Panc1 (cell line): ENCODE results near the gene IL10RB. TPM values are rescaled to one million over a fixed set of nuclear protein-coding genes. Genes with fewer than 3 reads are reported as not detected.

Experiments
- ATAC-seq: fragments of 200-7000 bp; cut with Tn5 transposase; 2 replicates; pipeline ENCODE4 v1.9.1; 2020; ENCODE audit warnings: mild to moderate bottlenecking, moderate library complexity
- BruUV-seq: library from RNA; stranded (reverse); fragments of 400-500 nt; replicated peaks from 2 replicates; lab custom pipeline; 2021; lab: Mats Ljungman, UMichigan
- CTCF ChIA-PET: fragments of 300-600 bp; sonication (Branson Sonifier 250); formaldehyde crosslinking; loops from one replicate; lab custom pipeline; 2022; ENCODE audit warnings: antibody characterized with exemption; lab: Charles Lee
- POLR2A ChIA-PET: fragments of 300-600 bp; sonication (Branson Sonifier 250); formaldehyde crosslinking; loops from one replicate; lab custom pipeline; 2022; ENCODE audit warnings: antibody characterized with exemption; lab: Charles Lee
- DNase-seq: peaks from one replicate; pipeline ENCODE4 v3.0.0-alpha.2; 2010; ENCODE audit warnings: low read depth, low spot score
- H3K27ac ChIP-seq: 2 replicates; pipeline ENCODE4 v1.5.1; 2011; ENCODE audit warnings: mild to moderate bottlenecking, low read length, inconsistent platforms
- H3K27me3 ChIP-seq: fragments of 200-500 bp; sonication (Bioruptor generic); 2 replicates; pipeline ENCODE4 v1.6.0; 2014; ENCODE audit warnings: low read length, inconsistent platforms; ENCODE audit not compliant: control insufficient read depth, insufficient read depth
- H3K36me3 ChIP-seq: fragments of 200-500 bp; sonication (Bioruptor generic); 2 replicates; pipeline ENCODE4 v1.5.1; 2014; ENCODE audit warnings: inconsistent platforms, mild to moderate bottlenecking, low read length, moderate library complexity; ENCODE audit not compliant: control insufficient read depth, insufficient read depth
- H3K4me1 ChIP-seq: 2 replicates; pipeline ENCODE4 v1.5.1; 2011; ENCODE audit warnings: inconsistent platforms, mild to moderate bottlenecking, low read length, moderate library complexity; ENCODE audit not compliant: control insufficient read depth, insufficient read depth
- H3K4me3 ChIP-seq, 2 experiments: 2 replicates each; pipeline ENCODE4 v1.5.1; 2011 to 2012; ENCODE audit warnings: low read depth in 2 of 2, low read length in 2 of 2, mild to moderate bottlenecking in 2 of 2, inconsistent platforms in 1 of 2, moderate library complexity in 1 of 2
- H3K9me3 ChIP-seq: fragments of 200-500 bp; sonication (Bioruptor generic); 2 replicates; pipeline ENCODE4 v1.5.1; 2014; ENCODE audit warnings: low read depth, mild to moderate bottlenecking, inconsistent platforms, low read length, moderate library complexity; ENCODE audit not compliant: control insufficient read depth, insufficient read depth
- CTCF ChIP-seq: fragments of 450-650 bp; IDR thresholded peaks from 2 replicates; pipeline ENCODE4 v1.5.1; 2017; ENCODE audit warnings: mild to moderate bottlenecking
- POLR2AphosphoS5 ChIP-seq: IDR thresholded peaks from 2 replicates; pipeline ENCODE4 v1.6.1; 2012; ENCODE audit warnings: mild to moderate bottlenecking, low read depth, low read length, moderate library complexity
- REST ChIP-seq, 2 experiments: IDR thresholded peaks; 2 replicates each; pipeline ENCODE4 v1.6.1; 2011 to 2012; ENCODE audit warnings: low read depth in 2 of 2, control low read depth in 1 of 2, low read length in 1 of 2, mild to moderate bottlenecking in 1 of 2, moderate library complexity in 1 of 2; ENCODE audit not compliant: insufficient read depth in 1 of 2
- SIN3A ChIP-seq: IDR thresholded peaks from 2 replicates; pipeline ENCODE4 v1.6.1; 2012; ENCODE audit warnings: low read depth, mild to moderate bottlenecking, low read length, moderate library complexity, borderline replicate concordance; ENCODE audit not compliant: insufficient read depth
- TCF7L2 ChIP-seq: IDR thresholded peaks from 2 replicates; pipeline ENCODE4 v1.6.1; 2011; ENCODE audit warnings: mild to moderate bottlenecking, low read depth, low read length, inconsistent platforms
- in situ Hi-C: cut with HindIII; loops from 2 replicates; pipeline ENCODE4 v1.10.0; 2016; ENCODE audit warnings: low sequenced_read_pairs, low pct_unique_long_range_greater_than_20kb
- intact Hi-C: fragments of 100-400 bp; cut with micrococcal nuclease; formaldehyde crosslinking; loops from one replicate; pipeline ENCODE4 v1.10.0; 2022; ENCODE audit not compliant: unreplicated experiment
- total RNA-seq: library from RNA; stranded (reverse); gene quantifications from one replicate; pipeline ENCODE4 v1.2.1, GENCODE V29; 2021; ENCODE audit not compliant: unreplicated experiment

Gene IL10RB
- total RNA-seq, 1 experiment from 2014 or later: 17.7 TPM

GRCh38 chr21:33290441-33290840 lies 24.3 kb downstream of the IL10RB start:
- POLR2A ChIA-PET: no interaction called here
- no peak overlapping the region for H3K4me3 ChIP-seq
- H3K36me3 ChIP-seq: no peaks in the 10 kb centered on the region
- H3K4me1 ChIP-seq: no peaks in the 10 kb centered on the region
- no TSS peak for BruUV-seq
- H3K27me3 ChIP-seq: no peaks in the 10 kb centered on the region
- DNase-seq (no peak), ATAC-seq (no peak)
- no peaks in the 10 kb centered on the region for H3K9me3 ChIP-seq
- intact Hi-C loops (no loop called here), in situ Hi-C loops (no loop called here)
- CTCF ChIA-PET: no interaction called here
- H3K27ac ChIP-seq: no peak overlapping the region
- TF ChIP-seq TCF7L2 (no peak), REST (IDR thresholded peaks at IDR 0.05; ENCODE audit: insufficient read depth in 1 of 2, low read depth in 2 of 2, low read length in 1 of 2) (no peak), SIN3A (no peak), POLR2AphosphoS5 (no peak), CTCF (no peak)

- Histone ChIP-seq H3K4me1 (no peaks in the 10 kb centered on the region), H3K4me3 (no peak overlapping the region), H3K27ac (no peak overlapping the region), H3K9me3 (no peaks in the 10 kb centered on the region), H3K36me3 (no peaks in the 10 kb centered on the region), H3K27me3 (no peaks in the 10 kb centered on the region)
- BruUV-seq: no TSS peak
- DNase-seq (no peak), ATAC-seq (no peak)
- ChIA-PET CTCF (no interaction called here), POLR2A (no interaction called here)
- in situ Hi-C loops: no loop called here
- intact Hi-C loops: no loop called here
- TF ChIP-seq SIN3A (no peak), REST (IDR thresholded peaks at IDR 0.05; ENCODE audit: insufficient read depth in 1 of 2, low read depth in 2 of 2, low read length in 1 of 2) (no peak), CTCF (no peak), TCF7L2 (no peak), POLR2AphosphoS5 (no peak)
These were observed 25.5 kb downstream of the IL10RB start for GRCh38 chr21:33291686-33292085.
